Type B pancreatic cell (in vitro differentiated cells): ENCODE data around the gene CCNYL1. TPM values are rescaled to one million over a fixed set of nuclear protein-coding genes. Genes with fewer than 3 reads are reported as not detected.
A peak's percentile ranks its signal among the peaks of the same experiment; 100 is the strongest.

ENCODE experiments used
- DNase-seq: peaks from one replicate; pipeline ENCODE4 v3.0.0; 2021; ENCODE audit warnings: mixed read lengths; ENCODE audit not compliant: unreplicated experiment; ENCODE audit errors: extremely low spot score
- H3K27ac Mint-ChIP-seq: 2 replicates; pipeline ENCODE4 v1.8.0; 2021; ENCODE audit warnings: mild to moderate bottlenecking, mixed read lengths
- H3K27me3 Mint-ChIP-seq: 2 replicates; pipeline ENCODE4 v1.8.0; 2021; ENCODE audit warnings: mixed read lengths
- H3K36me3 Mint-ChIP-seq: 2 replicates; pipeline ENCODE4 v1.8.0; 2021; ENCODE audit warnings: mixed read lengths
- H3K4me1 Mint-ChIP-seq: one replicate; pipeline ENCODE4 v1.8.0; 2021; ENCODE audit warnings: mixed read lengths; ENCODE audit not compliant: unreplicated experiment
- H3K4me3 Mint-ChIP-seq: 2 replicates; pipeline ENCODE4 v1.8.0; 2021; ENCODE audit warnings: mild to moderate bottlenecking, mixed read lengths
- H3K9me3 Mint-ChIP-seq: 2 replicates; pipeline ENCODE4 v1.8.0; 2021; ENCODE audit warnings: mixed read lengths
- total RNA-seq: library from RNA; stranded (reverse); gene quantifications from 2 replicates; pipeline ENCODE4 v1.2.1, GENCODE V29; 2021; ENCODE audit warnings: low replicate concordance
- TF ChIP-seq, protein P1 (sequence below): fragments of 200-600 bp; sonication (generic); conservative IDR thresholded peaks from 2 replicates; pipeline ENCODE4 v1.5.0; 2021; ENCODE audit warnings: antibody characterized with exemption, mild to moderate bottlenecking

Gene CCNYL1
- total RNA-seq, 1 donor from 2014 or later: 20.8 TPM

DNA sequence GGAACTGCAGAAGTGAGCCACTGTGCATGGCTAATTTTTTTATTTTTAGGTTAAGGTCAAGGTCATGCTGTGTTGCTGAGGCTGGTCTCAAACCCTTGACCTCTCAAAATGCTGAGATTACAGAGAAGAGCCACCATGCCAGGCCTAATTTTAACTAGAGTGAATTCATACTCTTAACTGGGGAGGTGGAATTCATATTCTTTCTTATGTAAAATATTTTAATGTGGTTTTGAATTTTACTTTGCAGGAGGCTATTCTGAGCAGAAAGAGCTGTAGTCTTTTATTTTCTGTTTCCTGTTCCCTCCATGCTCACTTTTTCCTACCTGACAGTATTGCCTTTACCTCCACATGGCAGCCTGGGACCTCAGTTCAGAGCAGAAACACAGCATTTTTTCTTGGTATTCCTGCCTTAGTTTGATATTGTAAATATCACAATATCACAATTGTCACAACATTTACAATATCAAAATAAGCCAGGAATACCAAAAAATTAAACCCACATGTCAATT lies 37.1 kb upstream of the CCNYL1 start:
- no peak overlapping the region for H3K27ac Mint-ChIP-seq
- H3K9me3 Mint-ChIP-seq: no peaks in the 10 kb centered on the region
- no peaks in the 10 kb centered on the region for H3K27me3 Mint-ChIP-seq
- TF ChIP-seq, protein P1, sequence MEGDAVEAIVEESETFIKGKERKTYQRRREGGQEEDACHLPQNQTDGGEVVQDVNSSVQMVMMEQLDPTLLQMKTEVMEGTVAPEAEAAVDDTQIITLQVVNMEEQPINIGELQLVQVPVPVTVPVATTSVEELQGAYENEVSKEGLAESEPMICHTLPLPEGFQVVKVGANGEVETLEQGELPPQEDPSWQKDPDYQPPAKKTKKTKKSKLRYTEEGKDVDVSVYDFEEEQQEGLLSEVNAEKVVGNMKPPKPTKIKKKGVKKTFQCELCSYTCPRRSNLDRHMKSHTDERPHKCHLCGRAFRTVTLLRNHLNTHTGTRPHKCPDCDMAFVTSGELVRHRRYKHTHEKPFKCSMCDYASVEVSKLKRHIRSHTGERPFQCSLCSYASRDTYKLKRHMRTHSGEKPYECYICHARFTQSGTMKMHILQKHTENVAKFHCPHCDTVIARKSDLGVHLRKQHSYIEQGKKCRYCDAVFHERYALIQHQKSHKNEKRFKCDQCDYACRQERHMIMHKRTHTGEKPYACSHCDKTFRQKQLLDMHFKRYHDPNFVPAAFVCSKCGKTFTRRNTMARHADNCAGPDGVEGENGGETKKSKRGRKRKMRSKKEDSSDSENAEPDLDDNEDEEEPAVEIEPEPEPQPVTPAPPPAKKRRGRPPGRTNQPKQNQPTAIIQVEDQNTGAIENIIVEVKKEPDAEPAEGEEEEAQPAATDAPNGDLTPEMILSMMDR: no peak
- peaks cover 7% of the 10 kb centered on the region for H3K4me1 Mint-ChIP-seq
- H3K4me3 Mint-ChIP-seq: no peak overlapping the region
- H3K36me3 Mint-ChIP-seq: no peaks in the 10 kb centered on the region
- DNase-seq: no peak

DNA sequence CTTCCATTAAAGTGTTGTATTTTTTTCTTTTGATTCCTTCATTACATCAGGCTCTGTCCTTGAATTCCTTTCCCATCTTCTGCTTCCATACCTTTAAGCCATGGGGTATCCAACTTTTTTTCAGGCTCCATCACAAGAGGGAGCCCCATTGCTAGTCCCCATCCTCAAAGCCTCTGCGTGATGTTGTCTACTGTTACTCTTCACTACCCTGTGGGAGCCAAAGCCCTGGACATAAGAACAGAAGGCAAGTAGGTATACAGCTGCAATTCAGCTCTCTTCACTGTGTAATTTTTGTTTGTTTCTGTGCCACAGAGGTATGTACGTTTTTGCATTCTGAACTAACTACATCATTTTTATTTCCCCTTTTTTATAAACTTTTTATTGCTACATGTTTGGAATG lies 36.6 kb upstream of the CCNYL1 start:
- no peak for DNase-seq
- H3K27me3 Mint-ChIP-seq: no peaks in the 10 kb centered on the region
- H3K36me3 Mint-ChIP-seq: no peaks in the 10 kb centered on the region
- TF ChIP-seq, protein P1: no peak
- H3K9me3 Mint-ChIP-seq: no peaks in the 10 kb centered on the region
- H3K4me3 Mint-ChIP-seq: no peak overlapping the region
- no peak overlapping the region for H3K27ac Mint-ChIP-seq
- peaks cover 7% of the 10 kb centered on the region for H3K4me1 Mint-ChIP-seq

DNA sequence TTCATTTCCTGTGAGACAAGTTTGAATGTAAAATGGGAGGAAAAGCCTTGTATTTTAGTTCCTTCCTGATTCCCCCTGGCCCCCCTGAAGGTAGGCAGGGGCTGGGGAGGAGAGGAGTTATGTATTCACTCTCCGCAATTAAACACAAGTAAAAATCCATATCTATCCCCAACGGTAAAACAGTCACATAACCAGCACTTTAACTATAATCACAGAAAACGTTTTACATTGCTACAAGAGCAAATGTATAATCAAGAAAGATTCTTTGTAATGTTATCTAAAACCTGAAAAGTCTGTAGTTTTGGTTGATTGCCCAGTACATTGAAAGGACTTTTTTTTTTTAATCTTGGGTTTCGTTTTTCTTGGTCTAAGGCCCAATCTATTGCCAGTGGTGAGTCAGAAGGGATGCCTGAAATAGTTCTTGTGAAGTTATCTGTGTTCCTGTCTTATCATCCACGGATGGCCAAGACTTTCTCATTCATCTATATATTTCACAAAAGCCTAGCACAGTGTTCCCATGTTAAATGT lies 34.5 kb upstream of the CCNYL1 start:
- Mint-ChIP-seq H3K9me3 (no peaks in the 10 kb centered on the region), H3K27me3 (no peaks in the 10 kb centered on the region), H3K36me3 (no peaks in the 10 kb centered on the region), H3K27ac (peak overlapping the region; percentile 82), H3K4me3 (peak overlapping the region; percentile 21), H3K4me1 (peaks cover 7% of the 10 kb centered on the region)
- TF ChIP-seq, protein P1: no peak
- DNase-seq: no peak

DNA sequence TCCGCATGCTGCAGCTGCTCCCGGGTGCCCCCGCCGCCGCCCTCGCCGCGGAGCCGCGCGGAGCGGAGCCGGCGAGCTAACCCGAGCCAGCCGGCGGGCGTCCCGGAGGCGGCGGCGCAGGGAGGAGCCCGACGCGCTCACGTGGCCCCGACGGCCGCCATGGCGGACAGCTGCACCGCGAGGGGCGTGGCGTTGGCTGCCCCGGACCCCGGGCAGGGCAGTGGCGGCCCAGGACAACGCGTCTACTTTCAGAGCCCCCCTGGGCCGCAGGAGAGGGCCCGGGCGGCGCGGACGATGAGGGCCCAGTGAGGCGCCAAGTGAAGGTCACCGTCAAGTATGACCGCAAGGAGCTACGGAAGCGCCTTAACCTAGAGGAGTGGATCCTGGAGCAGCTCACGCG lies 30.0 kb upstream of the CCNYL1 start:
- H3K4me3 Mint-ChIP-seq: no peak overlapping the region
- H3K27me3 Mint-ChIP-seq: no peaks in the 10 kb centered on the region
- TF ChIP-seq, protein P1: no peak
- H3K4me1 Mint-ChIP-seq: peaks cover 11% of the 10 kb centered on the region
- no peaks in the 10 kb centered on the region for H3K36me3 Mint-ChIP-seq
- H3K9me3 Mint-ChIP-seq: peaks cover 4% of the 10 kb centered on the region
- no peak for DNase-seq
- no peak overlapping the region for H3K27ac Mint-ChIP-seq

DNA sequence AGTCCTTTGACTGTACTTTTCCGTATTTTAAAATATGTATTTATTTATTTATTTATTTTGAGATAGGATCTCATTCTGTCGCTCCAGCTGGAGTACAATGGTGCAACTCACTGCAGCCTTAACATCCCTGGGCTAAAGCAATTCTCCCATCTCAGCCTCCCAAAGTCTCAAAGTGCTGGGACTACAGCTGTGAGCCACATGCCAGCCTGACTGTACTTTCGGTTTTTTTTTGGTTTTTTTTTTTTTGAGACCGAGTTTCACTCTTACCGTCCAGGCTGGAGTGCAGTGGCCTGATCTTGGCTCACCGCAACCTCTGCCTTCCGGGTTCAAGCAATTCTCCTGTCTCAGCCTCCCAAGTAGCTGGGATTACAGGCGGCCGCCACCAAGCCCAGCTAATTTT lies 28.9 kb upstream of the CCNYL1 start:
- H3K9me3 Mint-ChIP-seq: peaks cover 4% of the 10 kb centered on the region
- TF ChIP-seq, protein P1: no peak
- no peak for DNase-seq
- no peaks in the 10 kb centered on the region for H3K36me3 Mint-ChIP-seq
- H3K27me3 Mint-ChIP-seq: no peaks in the 10 kb centered on the region
- peaks cover 4% of the 10 kb centered on the region for H3K4me1 Mint-ChIP-seq
- no peak overlapping the region for H3K27ac Mint-ChIP-seq
- H3K4me3 Mint-ChIP-seq: no peak overlapping the region
